Measurements from ENCODE around the gene LHX6. TPM values are rescaled to one million over a fixed set of nuclear protein-coding genes. Genes with fewer than 3 reads are reported as not detected.

Gene LHX6
- total and polyA plus RNA-seq, 2 donors from 2014 or later, result 0.82 to 4.9 TPM

- DNase-seq, result no peak
- no peak for TF ChIP-seq CTCF (IDR thresholded peaks at IDR 0.05; ENCODE audit: borderline replicate concordance, extremely low read depth, insufficient read depth)
- intact Hi-C loops (cut with DNase I), result no loop called here
- Histone ChIP-seq H3K9ac (ENCODE audit: low read length in 3 of 3) (no peak overlapping the region), H3K4me1 (ENCODE audit: control insufficient read depth in 2 of 3, insufficient read depth in 2 of 3, low read depth in 1 of 3, low read length in 3 of 3) (peaks cover 0 to under 1% (median 0%) of the 10 kb centered on the region in 3 donors), H3K4me3 (ENCODE audit: low read length in 3 of 3) (no peak overlapping the region), H3K27ac (ENCODE audit: low read depth in 2 of 2, low read length in 2 of 2) (no peak overlapping the region), H3K9me3 (ENCODE audit: control insufficient read depth in 2 of 3, insufficient read depth in 1 of 3, low read length in 3 of 3) (no peaks in the 10 kb centered on the region), H3K36me3 (ENCODE audit: control insufficient read depth in 2 of 3, insufficient read depth in 3 of 3, low read length in 3 of 3) (peaks cover 0 to 5% (median 0%) of the 10 kb centered on the region in 3 donors), H3K27me3 (ENCODE audit: control insufficient read depth, insufficient read depth, low read length) (peaks cover 26% of the 10 kb centered on the region)
- no peak for FAIRE-seq
These were observed 5.4 kb upstream of the LHX6 start for GRCh38 chr9:122234022-122234748.

- Histone ChIP-seq H3K9ac (ENCODE audit: low read length in 3 of 3) (no peak overlapping the region), H3K4me1 (ENCODE audit: control insufficient read depth in 2 of 3, insufficient read depth in 2 of 3, low read depth in 1 of 3, low read length in 3 of 3) (peaks cover 0 to 2% (median 0%) of the 10 kb centered on the region in 3 donors), H3K27ac (ENCODE audit: low read depth in 2 of 2, low read length in 2 of 2) (no peak overlapping the region), H3K36me3 (ENCODE audit: control insufficient read depth in 2 of 3, insufficient read depth in 3 of 3, low read length in 3 of 3) (no peaks in the 10 kb centered on the region), H3K9me3 (ENCODE audit: control insufficient read depth in 2 of 3, insufficient read depth in 1 of 3, low read length in 3 of 3) (no peaks in the 10 kb centered on the region), H3K4me3 (ENCODE audit: low read length in 3 of 3) (no peak overlapping the region), H3K27me3 (ENCODE audit: control insufficient read depth, insufficient read depth, low read length) (peaks cover 30% of the 10 kb centered on the region)
- TF ChIP-seq CTCF (IDR thresholded peaks at IDR 0.05; ENCODE audit: borderline replicate concordance, extremely low read depth, insufficient read depth), result no peak
- intact Hi-C loops (cut with DNase I), result no loop called here
- peak in 3 of 5 donors; percentile 49 to 62 (median 55) for DNase-seq
- no peak for FAIRE-seq
These were observed 4.1 kb upstream of the LHX6 start for GRCh38 chr9:122232796-122233306.

- Histone ChIP-seq H3K9me3 (ENCODE audit: control insufficient read depth in 2 of 3, insufficient read depth in 1 of 3, low read length in 3 of 3) (no peaks in the 10 kb centered on the region), H3K27ac (ENCODE audit: low read depth in 2 of 2, low read length in 2 of 2) (no peak overlapping the region), H3K4me3 (ENCODE audit: low read length in 3 of 3) (no peak overlapping the region), H3K36me3 (ENCODE audit: control insufficient read depth in 2 of 3, insufficient read depth in 3 of 3, low read length in 3 of 3) (no peaks in the 10 kb centered on the region), H3K27me3 (ENCODE audit: control insufficient read depth, insufficient read depth, low read length) (peaks cover 56% of the 10 kb centered on the region), H3K4me1 (ENCODE audit: control insufficient read depth in 2 of 3, insufficient read depth in 2 of 3, low read depth in 1 of 3, low read length in 3 of 3) (peaks cover 0 to 5% (median 0%) of the 10 kb centered on the region in 3 donors), H3K9ac (ENCODE audit: low read length in 3 of 3) (no peak overlapping the region)
- intact Hi-C loops (cut with DNase I), result no loop called here
- no peak for TF ChIP-seq CTCF (IDR thresholded peaks at IDR 0.05; ENCODE audit: borderline replicate concordance, extremely low read depth, insufficient read depth)
- FAIRE-seq (no peak), DNase-seq (no peak)
These were observed 704 bp upstream of the LHX6 start for GRCh38 chr9:122229485-122229837.

Data from kidney (tissue), 14 donors.